ENCODE results near the gene ERVH48-1.
"Not testable (repeated sequence)": the region's sequence is repeated elsewhere in the genome, so short reads cannot be mapped to it uniquely, and the experiment has no call there.

Gene ERVH48-1

GRCh38 chr21:42927474-42928200 is 2.2 kb upstream of the ERVH48-1 start:
- not testable (repeated sequence) for H3K4me3 ChIP-seq (ENCODE audit: low read depth, low read length); H2AFZ ChIP-seq (ENCODE audit: low read length, unreplicated experiment); H3K27me3 ChIP-seq (ENCODE audit: insufficient read depth, low read length); H3K36me3 ChIP-seq (ENCODE audit: insufficient read depth, low read length); H3K79me2 ChIP-seq (ENCODE audit: control insufficient read depth, insufficient read depth, low read length, unreplicated experiment); H3K27ac ChIP-seq (ENCODE audit: low read depth, low read length)
- peaks cover 10% of the 10 kb centered on the region for H3K4me1 ChIP-seq (ENCODE audit: control insufficient read depth, insufficient read depth, low read length, unreplicated experiment)

- Histone ChIP-seq H3K4me3 (ENCODE audit: low read depth, low read length) (0 out of 2 replicates have a peak overlapping the region, but pooled peaks have one; percentile 29), H3K79me2 (ENCODE audit: control insufficient read depth, insufficient read depth, low read length, unreplicated experiment) (no peaks in the 10 kb centered on the region), H3K27ac (ENCODE audit: low read depth, low read length) (no peak overlapping the region), H3K4me1 (ENCODE audit: control insufficient read depth, insufficient read depth, low read length, unreplicated experiment) (peaks cover 10% of the 10 kb centered on the region), H3K36me3 (ENCODE audit: insufficient read depth, low read length) (no peaks in the 10 kb centered on the region), H2AFZ (ENCODE audit: low read length, unreplicated experiment) (peak overlapping the region; percentile 82), H3K27me3 (ENCODE audit: insufficient read depth, low read length) (no peaks in the 10 kb centered on the region)
Observed at GRCh38 chr21:42924433-42924751, 1.0 kb downstream of the ERVH48-1 start.

GRCh38 chr21:42923553-42924432 is 1.6 kb downstream of the ERVH48-1 start:
- Histone ChIP-seq H3K27ac (ENCODE audit: low read depth, low read length) (no peak overlapping the region), H3K4me3 (ENCODE audit: low read depth, low read length) (peak overlapping the region; percentile 31; the same call in 1 of the 2 replicates), H3K27me3 (ENCODE audit: insufficient read depth, low read length) (no peaks in the 10 kb centered on the region), H3K4me1 (ENCODE audit: control insufficient read depth, insufficient read depth, low read length, unreplicated experiment) (peaks cover 10% of the 10 kb centered on the region), H3K36me3 (ENCODE audit: insufficient read depth, low read length) (no peaks in the 10 kb centered on the region), H2AFZ (ENCODE audit: low read length, unreplicated experiment) (peak overlapping the region; percentile 94), H3K79me2 (ENCODE audit: control insufficient read depth, insufficient read depth, low read length, unreplicated experiment) (no peaks in the 10 kb centered on the region)

GRCh38 chr21:42922918-42923317 is 2.5 kb downstream of the ERVH48-1 start:
- no peaks in the 10 kb centered on the region for H3K27me3 ChIP-seq (ENCODE audit: insufficient read depth, low read length)
- H3K27ac ChIP-seq (ENCODE audit: low read depth, low read length): no peak overlapping the region
- H3K36me3 ChIP-seq (ENCODE audit: insufficient read depth, low read length): no peaks in the 10 kb centered on the region
- no peaks in the 10 kb centered on the region for H3K79me2 ChIP-seq (ENCODE audit: control insufficient read depth, insufficient read depth, low read length, unreplicated experiment)
- no peak overlapping the region for H3K4me3 ChIP-seq (ENCODE audit: low read depth, low read length)
- peaks cover 10% of the 10 kb centered on the region for H3K4me1 ChIP-seq (ENCODE audit: control insufficient read depth, insufficient read depth, low read length, unreplicated experiment)
- no peak overlapping the region for H2AFZ ChIP-seq (ENCODE audit: low read length, unreplicated experiment)

GRCh38 chr21:42921927-42922326 is 3.5 kb downstream of the ERVH48-1 start:
- no peak overlapping the region for H3K4me3 ChIP-seq (ENCODE audit: low read depth, low read length)
- H2AFZ ChIP-seq (ENCODE audit: low read length, unreplicated experiment): no peak overlapping the region
- H3K27me3 ChIP-seq (ENCODE audit: insufficient read depth, low read length): no peaks in the 10 kb centered on the region
- peaks cover 10% of the 10 kb centered on the region for H3K4me1 ChIP-seq (ENCODE audit: control insufficient read depth, insufficient read depth, low read length, unreplicated experiment)
- H3K79me2 ChIP-seq (ENCODE audit: control insufficient read depth, insufficient read depth, low read length, unreplicated experiment): no peaks in the 10 kb centered on the region
- H3K36me3 ChIP-seq (ENCODE audit: insufficient read depth, low read length): no peaks in the 10 kb centered on the region
- H3K27ac ChIP-seq (ENCODE audit: low read depth, low read length): no peak overlapping the region

- no peaks in the 10 kb centered on the region for H3K36me3 ChIP-seq (ENCODE audit: insufficient read depth, low read length)
- no peaks in the 10 kb centered on the region for H3K27me3 ChIP-seq (ENCODE audit: insufficient read depth, low read length)
Observed at GRCh38 chr21:42918291-42918690, 7.1 kb downstream of the ERVH48-1 start.

GRCh38 chr21:42913476-42913875 is 12.0 kb downstream of the ERVH48-1 start:
- no peak overlapping the region for H3K27ac ChIP-seq (ENCODE audit: low read depth, low read length)

More at GRCh38 chr21:42918291-42918690, 7.1 kb downstream of the ERVH48-1 start:
- Histone ChIP-seq H2AFZ (ENCODE audit: low read length, unreplicated experiment) (no peak overlapping the region), H3K27ac (ENCODE audit: low read depth, low read length) (no peak overlapping the region), H3K4me3 (ENCODE audit: low read depth, low read length) (no peak overlapping the region), H3K4me1 (ENCODE audit: control insufficient read depth, insufficient read depth, low read length, unreplicated experiment) (peaks cover 1% of the 10 kb centered on the region), H3K79me2 (ENCODE audit: control insufficient read depth, insufficient read depth, low read length, unreplicated experiment) (no peaks in the 10 kb centered on the region)

GRCh38 chr21:42911920-42912319 is 13.5 kb downstream of the ERVH48-1 start:
- H3K79me2 ChIP-seq (ENCODE audit: control insufficient read depth, insufficient read depth, low read length, unreplicated experiment); H3K36me3 ChIP-seq (ENCODE audit: insufficient read depth, low read length); H3K27me3 ChIP-seq (ENCODE audit: insufficient read depth, low read length); H2AFZ ChIP-seq (ENCODE audit: low read length, unreplicated experiment); H3K4me3 ChIP-seq (ENCODE audit: low read depth, low read length); H3K27ac ChIP-seq (ENCODE audit: low read depth, low read length); H3K4me1 ChIP-seq (ENCODE audit: control insufficient read depth, insufficient read depth, low read length, unreplicated experiment): not testable (repeated sequence)

More at GRCh38 chr21:42913476-42913875, 12.0 kb downstream of the ERVH48-1 start:
- no peak overlapping the region for H2AFZ ChIP-seq (ENCODE audit: low read length, unreplicated experiment)
- no peaks in the 10 kb centered on the region for H3K4me1 ChIP-seq (ENCODE audit: control insufficient read depth, insufficient read depth, low read length, unreplicated experiment)
- H3K79me2 ChIP-seq (ENCODE audit: control insufficient read depth, insufficient read depth, low read length, unreplicated experiment): no peaks in the 10 kb centered on the region
- H3K4me3 ChIP-seq (ENCODE audit: low read depth, low read length): no peak overlapping the region
- peaks cover 3% of the 10 kb centered on the region; the same call in 1 of the 2 replicates for H3K36me3 ChIP-seq (ENCODE audit: insufficient read depth, low read length)
- no peaks in the 10 kb centered on the region for H3K27me3 ChIP-seq (ENCODE audit: insufficient read depth, low read length)

- peaks cover 14% of the 10 kb centered on the region for H3K36me3 ChIP-seq (ENCODE audit: insufficient read depth, low read length)
- H3K4me1 ChIP-seq (ENCODE audit: control insufficient read depth, insufficient read depth, low read length, unreplicated experiment); H3K79me2 ChIP-seq (ENCODE audit: control insufficient read depth, insufficient read depth, low read length, unreplicated experiment); H3K27ac ChIP-seq (ENCODE audit: low read depth, low read length); H3K4me3 ChIP-seq (ENCODE audit: low read depth, low read length); H3K27me3 ChIP-seq (ENCODE audit: insufficient read depth, low read length); H2AFZ ChIP-seq (ENCODE audit: low read length, unreplicated experiment): not testable (repeated sequence)
Observed at GRCh38 chr21:42908484-42908883, 16.9 kb downstream of the ERVH48-1 start.

GRCh38 chr21:42906233-42906632 is 19.2 kb downstream of the ERVH48-1 start:
- peaks cover 10% of the 10 kb centered on the region for H3K79me2 ChIP-seq (ENCODE audit: control insufficient read depth, insufficient read depth, low read length, unreplicated experiment)
- H3K4me1 ChIP-seq (ENCODE audit: control insufficient read depth, insufficient read depth, low read length, unreplicated experiment): no peaks in the 10 kb centered on the region
- no peaks in the 10 kb centered on the region for H3K27me3 ChIP-seq (ENCODE audit: insufficient read depth, low read length)
- H3K4me3 ChIP-seq (ENCODE audit: low read depth, low read length): no peak overlapping the region
- H3K27ac ChIP-seq (ENCODE audit: low read depth, low read length): no peak overlapping the region
- H3K36me3 ChIP-seq (ENCODE audit: insufficient read depth, low read length): peaks cover 20% of the 10 kb centered on the region
- no peak overlapping the region for H2AFZ ChIP-seq (ENCODE audit: low read length, unreplicated experiment)

GRCh38 chr21:42905195-42905594 is 20.2 kb downstream of the ERVH48-1 start:
- Histone ChIP-seq H3K79me2 (ENCODE audit: control insufficient read depth, insufficient read depth, low read length, unreplicated experiment) (peaks cover 18% of the 10 kb centered on the region), H2AFZ (ENCODE audit: low read length, unreplicated experiment) (no peak overlapping the region), H3K4me3 (ENCODE audit: low read depth, low read length) (no peak overlapping the region), H3K4me1 (ENCODE audit: control insufficient read depth, insufficient read depth, low read length, unreplicated experiment) (no peaks in the 10 kb centered on the region), H3K27me3 (ENCODE audit: insufficient read depth, low read length) (no peaks in the 10 kb centered on the region), H3K27ac (ENCODE audit: low read depth, low read length) (no peak overlapping the region), H3K36me3 (ENCODE audit: insufficient read depth, low read length) (peaks cover 26% of the 10 kb centered on the region)
